Activated effector memory CD4-positive, alpha-beta T cell treated with anti-CD3 and anti-CD28 coated beads, Interleukin-2, amount 50 U/mL, for 16 hours (primary cell): ENCODE measurements around the gene MTMR12.
"Not testable (repeated sequence)": the region's sequence is repeated elsewhere in the genome, so short reads cannot be mapped to it uniquely, and the experiment has no call there.

Experiments used
- DNase-seq: peaks from one replicate; pipeline ENCODE4 v3.0.0-alpha.2; 2020

Gene MTMR12

DNA sequence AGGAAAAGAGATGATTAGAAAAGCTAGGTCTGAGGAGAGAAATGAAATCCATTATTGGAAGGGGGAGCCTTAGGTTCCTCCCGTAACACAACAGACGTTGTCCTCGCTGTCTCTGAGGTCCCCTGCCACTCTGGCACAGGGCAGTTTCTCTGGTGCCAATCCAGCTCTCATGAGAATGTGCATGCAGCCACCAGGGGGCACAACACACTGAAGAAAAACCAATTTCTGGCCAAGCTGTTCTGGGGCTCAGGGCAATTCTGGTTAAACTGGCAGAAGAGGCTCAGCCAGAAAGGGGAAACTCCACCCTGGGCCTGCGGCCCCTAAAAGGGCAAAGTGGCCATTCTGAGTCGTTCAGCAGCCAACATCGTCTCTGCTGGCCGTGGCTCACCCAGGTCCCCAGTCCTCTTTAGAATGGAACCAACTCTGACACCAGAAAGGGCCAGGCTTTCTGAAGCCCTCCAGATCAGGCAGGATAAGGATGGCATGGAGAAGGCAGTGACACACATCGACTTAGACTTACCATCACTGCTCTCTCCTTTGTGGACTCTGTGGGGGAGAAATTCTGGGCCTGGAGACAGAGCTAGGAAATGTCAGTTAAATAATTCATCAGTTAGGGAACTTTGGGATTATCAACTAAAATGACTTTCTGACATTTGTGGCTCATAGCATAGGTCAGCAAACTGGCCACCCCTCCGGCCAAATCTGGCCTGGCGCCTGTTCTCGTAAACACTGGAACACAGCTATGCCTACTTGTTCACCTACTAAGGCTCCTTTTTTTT, 80.1 kb downstream of the MTMR12 start:
- DNase-seq = peak; percentile 90

DNA sequence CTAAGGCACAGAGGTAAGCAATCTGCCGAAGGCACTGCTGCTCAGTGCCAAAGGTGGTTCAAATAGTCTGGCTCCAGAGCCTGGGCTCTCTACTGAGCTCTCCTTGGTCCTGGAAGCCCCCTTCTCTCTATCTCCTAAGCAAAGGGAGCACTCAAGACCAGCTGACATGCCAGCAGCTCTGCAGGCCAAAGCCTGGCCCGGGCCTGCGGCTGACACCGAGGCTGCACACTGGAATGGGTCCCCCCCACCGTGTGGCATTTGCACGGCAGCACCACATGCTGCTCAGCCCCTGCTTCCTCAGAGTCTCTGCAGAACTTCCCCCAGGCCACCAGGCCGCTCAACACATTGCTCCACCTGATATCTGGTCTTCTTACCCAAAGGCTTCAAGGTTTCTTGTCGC, 80.8 kb downstream of the MTMR12 start:
- DNase-seq = no peak

GRCh38 chr5:32231241-32231640, 81.5 kb downstream of the MTMR12 start:
- DNase-seq = no peak

- no peak for DNase-seq
These were observed 82.2 kb downstream of the MTMR12 start for GRCh38 chr5:32230356-32231099.

- DNase-seq = no peak
These were observed 83.2 kb downstream of the MTMR12 start for GRCh38 chr5:32229586-32229985.

DNA sequence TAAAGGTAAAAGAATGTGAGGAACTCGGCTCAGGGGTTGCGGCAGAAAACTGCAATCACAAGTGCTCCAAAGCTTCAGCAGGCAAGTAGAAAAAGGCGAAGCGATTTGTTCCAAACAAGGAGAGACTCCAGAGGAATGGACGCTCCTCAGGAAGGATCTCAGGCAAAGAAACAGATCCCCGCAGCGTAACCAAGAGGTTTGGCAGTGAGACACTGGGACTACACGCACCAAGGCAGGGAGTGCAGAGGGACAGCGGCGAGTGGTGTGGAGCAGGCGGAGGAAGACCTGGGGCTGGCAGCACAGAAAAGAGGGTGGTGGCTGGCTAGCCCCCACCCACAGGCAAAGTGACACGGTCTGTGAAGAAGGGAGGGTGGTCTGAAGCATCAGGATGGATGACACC, 83.9 kb downstream of the MTMR12 start:
- no peak for DNase-seq

DNA sequence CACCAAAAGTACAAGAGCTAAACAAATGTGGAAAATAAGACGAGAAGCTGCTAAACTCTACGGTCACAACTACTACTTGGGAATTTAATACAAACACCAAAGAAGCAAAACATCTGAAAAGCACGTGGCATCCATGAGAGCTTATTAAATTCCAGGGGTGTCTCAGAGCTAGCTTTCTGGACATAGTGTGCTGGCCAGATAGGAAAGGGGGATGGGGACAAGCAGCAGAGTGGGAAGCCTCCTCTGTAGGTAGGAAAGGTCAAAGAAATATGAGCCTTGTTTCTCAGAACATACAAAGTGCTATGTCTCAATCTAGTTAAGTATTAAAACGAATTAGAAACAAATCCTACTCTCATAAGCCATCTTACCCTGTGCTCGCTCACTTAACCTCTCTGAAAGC, 87.3 kb downstream of the MTMR12 start:
- DNase-seq = no peak

DNA sequence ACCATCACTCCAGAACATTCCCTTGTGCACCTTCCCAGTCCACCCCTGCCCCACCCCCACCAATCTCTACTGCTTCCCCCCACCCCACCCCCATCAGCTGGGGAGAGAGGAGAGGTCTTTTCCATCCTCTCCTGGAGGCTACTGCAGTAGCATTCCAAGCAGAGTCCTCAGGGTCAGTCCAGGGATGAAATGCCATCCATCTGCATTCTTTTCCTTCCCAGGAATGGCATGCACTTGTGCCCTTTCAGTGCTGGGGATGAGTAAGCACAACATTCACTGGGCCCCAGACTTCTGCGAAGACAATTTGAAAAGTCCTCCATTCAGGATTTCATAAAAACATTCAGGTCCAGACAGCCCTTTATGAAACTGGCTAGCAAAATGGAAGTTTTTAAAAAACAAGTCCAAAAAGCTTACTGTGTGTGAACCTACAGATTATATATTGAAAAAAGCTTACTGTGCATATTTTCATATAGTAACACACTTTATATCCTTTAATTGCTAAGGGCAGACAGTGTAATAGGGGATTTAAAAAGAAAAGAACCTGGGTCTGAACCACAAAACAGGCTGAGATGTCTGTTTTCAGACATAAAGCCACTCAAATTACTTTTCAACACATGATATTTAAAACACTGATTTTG, 88.6 kb downstream of the MTMR12 start:
- no peak for DNase-seq

GRCh38 chr5:32222723-32223470, 89.8 kb downstream of the MTMR12 start:
- DNase-seq = no peak

- no peak for DNase-seq
These were observed 94.8 kb downstream of the MTMR12 start for GRCh38 chr5:32217886-32218396.

GRCh38 chr5:32214344-32214743, 98.4 kb downstream of the MTMR12 start:
- DNase-seq = not testable (repeated sequence)

- DNase-seq = no peak
These were observed 102.6 kb downstream of the MTMR12 start for GRCh38 chr5:32210151-32210550.

- DNase-seq = not testable (repeated sequence)
These were observed 103.9 kb downstream of the MTMR12 start for GRCh38 chr5:32208837-32209236.

GRCh38 chr5:32207355-32207634, 105.4 kb downstream of the MTMR12 start:
- DNase-seq = no peak

DNA sequence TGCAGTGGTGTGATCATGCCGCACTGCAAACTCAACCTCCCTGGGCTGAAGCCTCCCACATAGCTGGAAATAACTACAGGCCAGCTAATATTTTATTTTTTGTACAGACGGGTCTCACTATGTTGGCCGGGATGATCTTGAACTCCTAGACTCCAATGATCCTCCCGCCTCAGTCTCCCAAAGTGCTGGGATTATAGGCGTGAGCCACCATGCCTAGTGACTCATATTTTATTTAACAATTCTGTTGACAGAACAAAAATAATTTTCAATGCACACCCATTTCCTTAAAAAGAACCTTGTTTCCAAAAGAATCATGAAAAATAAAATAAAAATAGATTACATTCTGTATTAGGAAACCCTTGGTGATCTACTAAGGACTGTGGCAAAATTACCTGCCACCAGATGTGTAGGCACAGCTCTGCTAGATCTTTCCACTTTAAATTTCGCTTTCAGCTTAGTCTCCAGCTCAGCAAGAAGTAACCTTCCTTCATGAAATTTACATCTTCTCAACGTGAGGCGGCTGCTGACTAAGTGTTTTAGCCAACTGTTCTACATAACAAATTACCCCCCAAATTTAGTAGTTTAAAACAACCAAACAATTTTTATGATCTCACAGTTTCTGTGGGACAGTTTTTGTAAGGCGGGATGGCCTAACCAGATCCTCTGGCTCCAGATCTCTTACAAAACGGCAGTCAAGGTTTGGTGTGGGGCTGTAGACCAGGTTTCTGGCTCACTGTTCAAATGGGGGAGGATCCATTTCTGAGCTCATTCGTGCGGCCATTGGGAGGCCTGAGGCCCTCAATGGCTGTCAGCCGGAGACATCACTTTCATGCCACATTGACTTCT, 106.0 kb downstream of the MTMR12 start:
- DNase-seq = no peak

DNA sequence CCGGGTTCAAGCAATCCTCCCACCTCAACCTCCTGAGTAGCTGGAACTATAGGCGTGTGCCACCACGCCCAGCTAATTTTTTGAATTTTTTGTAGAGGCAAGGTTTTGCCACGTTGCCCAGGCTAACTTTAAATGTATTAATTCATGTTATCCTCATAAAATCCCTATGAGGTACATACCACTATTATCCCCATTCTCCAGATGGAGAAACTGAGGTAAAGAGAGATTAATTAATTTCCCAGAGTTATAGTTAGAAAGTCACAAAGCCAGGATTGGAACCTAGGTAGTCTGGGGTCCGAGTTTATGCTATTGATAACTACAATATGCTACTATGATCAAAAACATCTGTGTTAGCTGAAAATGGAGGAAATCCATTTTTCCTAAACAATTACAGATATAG, 106.7 kb downstream of the MTMR12 start:
- no peak for DNase-seq

DNA sequence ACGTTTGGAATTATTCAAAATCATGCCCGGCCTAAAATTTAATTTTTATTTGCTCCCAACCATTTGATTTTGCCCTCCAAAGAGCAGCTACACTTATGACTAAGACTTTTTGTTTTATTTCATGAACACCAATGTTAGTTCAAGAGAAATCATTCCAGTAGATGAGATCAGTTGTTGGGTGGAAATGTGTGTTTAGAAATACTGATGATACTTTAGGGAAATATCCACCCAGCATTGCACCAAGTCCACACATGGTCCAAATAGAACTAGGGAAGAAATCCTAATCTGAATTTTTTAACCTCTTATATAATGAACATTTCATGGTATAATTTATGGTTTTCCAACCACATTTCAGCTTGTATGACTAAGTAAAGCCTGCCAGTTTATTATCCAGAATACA, 110.3 kb downstream of the MTMR12 start:
- DNase-seq = no peak

GRCh38 chr5:32201122-32201753, 111.5 kb downstream of the MTMR12 start:
- no peak for DNase-seq

DNA sequence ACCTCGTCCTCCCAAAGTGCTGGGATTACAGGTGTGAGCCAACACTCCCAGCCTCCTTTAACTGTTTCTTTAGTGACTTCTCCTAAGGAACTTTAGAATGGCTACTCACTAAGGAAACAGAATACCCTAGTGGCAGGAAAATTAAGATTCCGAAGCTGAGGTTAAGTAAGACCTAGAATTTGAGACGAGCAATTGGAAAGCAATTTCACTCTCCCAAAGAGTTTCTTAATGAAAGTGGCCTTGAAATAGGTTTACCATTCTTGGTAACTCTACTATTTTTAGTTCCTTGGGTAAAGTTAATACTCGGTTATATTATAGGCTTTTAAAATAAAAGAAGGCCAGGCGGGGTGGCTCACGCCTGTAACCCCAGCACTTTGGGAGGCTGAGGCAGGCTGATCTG, 115.7 kb downstream of the MTMR12 start:
- no peak for DNase-seq

GRCh38 chr5:32195265-32195664, 117.5 kb downstream of the MTMR12 start:
- no peak for DNase-seq

- DNase-seq = no peak
These were observed 119.1 kb downstream of the MTMR12 start for GRCh38 chr5:32193591-32193990.

- no peak for DNase-seq
These were observed 122.6 kb downstream of the MTMR12 start for GRCh38 chr5:32190095-32190494.
